Measurements from ENCODE around the gene S100A13.
A peak's percentile ranks its signal among the peaks of the same experiment; 100 is the strongest.

- TF ChIP-seq CTCF (IDR thresholded peaks at IDR 0.05) (peak in 1 of 7 experiments; percentile 3), POLR2A (IDR thresholded peaks at IDR 0.05) (peak in 1 of 4 donors; percentile 83), POLR2AphosphoS5 (IDR thresholded peaks at IDR 0.05) (peak; percentile 56 to 93 (median 92)), EP300 (IDR thresholded peaks at IDR 0.05) (no peak)
Observed at GRCh38 chr1:153612755-153613331, 14.5 kb downstream of the S100A13 start, which contains the start of gene S100A16.
